ENCODE data around the gene CCDC86. TPM values are rescaled to one million over a fixed set of nuclear protein-coding genes. Genes with fewer than 3 reads are reported as not detected.

The CCDC86 gene
- total RNA-seq, 4 donors from 2014 or later: 7.4 to 23.0 (median 8.3) TPM

GRCh38 chr11:60836866-60837515 lies 4.9 kb upstream of the CCDC86 start:
- Histone ChIP-seq H3K36me3 (no peaks in the 10 kb centered on the region), H3K4me3 (no peak overlapping the region), H3K27ac (no peak overlapping the region), H3K4me1 (peaks cover 0 to 4% of the 10 kb centered on the region in 2 donors), H3K9me3 (no peaks in the 10 kb centered on the region), H3K27me3 (no peaks in the 10 kb centered on the region)
- TF ChIP-seq POLR2A (IDR thresholded peaks at IDR 0.05): no peak
- no peak for TF ChIP-seq CTCF (IDR thresholded peaks at IDR 0.05)
- intact Hi-C loops (cut with DNase I; ENCODE audit: low total_unique reads): loop anchor here (10.0 kb wide), 1 partner anchor 338 kb away; no protein-coding TSS in a partner anchor
- DNase-seq: no peak

- TF ChIP-seq POLR2A (IDR thresholded peaks at IDR 0.05): no peak
- TF ChIP-seq CTCF (IDR thresholded peaks at IDR 0.05): no peak
- H3K4me3 ChIP-seq: no peak overlapping the region
- no peaks in the 10 kb centered on the region for H3K36me3 ChIP-seq
- H3K9me3 ChIP-seq: no peaks in the 10 kb centered on the region
- H3K27ac ChIP-seq: no peak overlapping the region
- no peaks in the 10 kb centered on the region for H3K27me3 ChIP-seq
- intact Hi-C loops (cut with DNase I; ENCODE audit: low total_unique reads): loop anchor here (10.0 kb wide), 1 partner anchor 337 kb away; no protein-coding TSS in a partner anchor
- peaks cover 0 to 4% of the 10 kb centered on the region in 2 donors for H3K4me1 ChIP-seq
- no peak for DNase-seq
Measured at GRCh38 chr11:60838132-60838531, 3.8 kb upstream of the CCDC86 start.

DNA sequence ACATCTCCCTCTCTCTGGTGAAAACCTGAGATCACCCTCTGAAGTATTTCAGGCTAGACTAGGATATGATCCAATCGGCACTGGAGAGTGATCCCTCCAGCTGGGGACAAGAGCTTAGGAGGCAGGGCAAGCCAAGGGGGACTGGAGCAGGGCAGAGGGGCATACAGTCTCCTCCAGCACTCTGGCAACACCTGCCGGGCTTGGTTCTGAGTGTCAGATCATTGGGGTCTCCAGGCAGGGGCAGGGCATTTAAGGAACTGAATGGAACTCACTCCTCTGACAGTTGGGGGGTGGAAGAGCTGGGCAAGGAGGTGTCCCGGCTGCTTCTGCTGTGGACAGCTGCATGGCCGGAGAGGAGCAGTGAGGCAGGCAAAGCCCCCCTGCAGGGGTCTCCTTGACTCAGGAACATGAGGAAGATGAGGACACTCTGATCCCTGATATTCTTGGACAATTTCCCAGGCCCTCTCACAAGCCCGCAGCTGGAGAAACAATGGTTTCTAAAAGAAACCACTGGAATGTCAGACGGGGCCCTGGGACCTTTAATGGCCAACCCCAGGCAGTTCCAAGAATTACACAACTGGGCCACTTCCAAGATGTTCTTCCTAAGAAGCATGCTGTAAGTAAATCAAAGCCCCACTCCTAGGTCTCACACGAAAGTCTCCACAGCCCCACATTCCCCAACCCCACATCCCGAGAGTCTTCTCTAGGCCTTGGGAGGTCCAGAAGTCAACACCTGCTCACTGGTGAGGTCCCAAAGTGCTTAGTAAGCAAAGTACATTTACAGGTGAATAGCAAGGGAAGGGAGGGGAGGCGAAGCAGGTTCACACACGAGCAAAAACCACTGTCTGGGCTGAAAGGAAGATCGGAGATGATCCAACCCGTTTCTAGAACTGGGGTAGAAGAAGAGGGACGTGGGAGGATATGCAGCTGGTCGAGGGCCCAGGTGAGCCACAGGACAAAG lies 1.2 kb upstream of the CCDC86 start:
- peak; percentile 58 to 60 for DNase-seq
- no peaks in the 10 kb centered on the region for H3K9me3 ChIP-seq
- no peaks in the 10 kb centered on the region for H3K27me3 ChIP-seq
- TF ChIP-seq POLR2A (IDR thresholded peaks at IDR 0.05) (no peak), CTCF (IDR thresholded peaks at IDR 0.05) (no peak)
- no peak overlapping the region for H3K4me3 ChIP-seq
- peak overlapping the region; percentile 78 for H3K27ac ChIP-seq
- H3K36me3 ChIP-seq: no peaks in the 10 kb centered on the region
- intact Hi-C loops (cut with DNase I; ENCODE audit: low total_unique reads): loop anchor here (5.0 kb wide), 1 partner anchor 72 kb away; the partner anchor contains the start of gene TMEM109
- H3K4me1 ChIP-seq: peaks cover 0 to 4% of the 10 kb centered on the region in 2 donors

GRCh38 chr11:60842668-60843600 lies 1.0 kb downstream of the CCDC86 start:
- H3K36me3 ChIP-seq: no peaks in the 10 kb centered on the region
- H3K27me3 ChIP-seq: no peaks in the 10 kb centered on the region
- peaks cover 0 to 4% of the 10 kb centered on the region in 2 donors for H3K4me1 ChIP-seq
- H3K4me3 ChIP-seq: peak overlapping the region; percentile 83 to 90
- DNase-seq: no peak
- H3K9me3 ChIP-seq: no peaks in the 10 kb centered on the region
- no peak for TF ChIP-seq CTCF (IDR thresholded peaks at IDR 0.05)
- TF ChIP-seq POLR2A (IDR thresholded peaks at IDR 0.05): no peak
- intact Hi-C loops (cut with DNase I; ENCODE audit: low total_unique reads): loop anchor here (5.0 kb wide), 1 partner anchor 69 kb away; the partner anchor contains the start of gene TMEM109
- peak overlapping the region; percentile 78 for H3K27ac ChIP-seq

Measured in uterus (tissue), 4 donors.